ENCODE data around the gene CYP19A1.

The CYP19A1 gene

GRCh38 chr15:51359981-51360380 lies 21.6 kb upstream of the CYP19A1 start:
- no peaks in the 10 kb centered on the region for H3K27me3 ChIP-seq (ENCODE audit: insufficient read depth, poor library complexity, severe bottlenecking)
- peak overlapping the region; percentile 58 for H3K27ac ChIP-seq (replicated peaks)
- TF ChIP-seq REST (IDR thresholded peaks at IDR 0.05; ENCODE audit: insufficient replicate concordance, low read depth) (no peak), POLR2AphosphoS5 (IDR thresholded peaks at IDR 0.05; ENCODE audit: low read depth) (no peak), CTCF (IDR thresholded peaks at IDR 0.05; ENCODE audit: insufficient read depth, low read length) (no peak)
- no peak overlapping the region for H3K4me3 ChIP-seq (replicated peaks; ENCODE audit: insufficient read depth, low read length)
- DNase-seq (ENCODE audit: low read depth in 1 of 2, low spot score in 1 of 2) = peak in 1 of 2 experiments; percentile 71

- TF ChIP-seq REST (IDR thresholded peaks at IDR 0.05; ENCODE audit: insufficient replicate concordance, low read depth) = no peak
- TF ChIP-seq SPI1 (IDR thresholded peaks at IDR 0.05; ENCODE audit: borderline replicate concordance, low read depth) = no peak
- TF ChIP-seq GABPA (IDR thresholded peaks at IDR 0.05; ENCODE audit: low read depth) = no peak
- no peak for TF ChIP-seq CTCF (IDR thresholded peaks at IDR 0.05; ENCODE audit: insufficient read depth, low read length)
- no peak for TF ChIP-seq POLR2AphosphoS5 (IDR thresholded peaks at IDR 0.05; ENCODE audit: low read depth)
- H3K27me3 ChIP-seq (ENCODE audit: insufficient read depth, poor library complexity, severe bottlenecking) = no peaks in the 10 kb centered on the region
- no peak for DNase-seq (ENCODE audit: low read depth in 1 of 2, low spot score in 1 of 2)
Observed at GRCh38 chr15:51356983-51357382, 18.6 kb upstream of the CYP19A1 start.

GRCh38 chr15:51356147-51356546 lies 17.8 kb upstream of the CYP19A1 start:
- no peak for DNase-seq (ENCODE audit: low read depth in 1 of 2, low spot score in 1 of 2)
- TF ChIP-seq GABPA (IDR thresholded peaks at IDR 0.05; ENCODE audit: low read depth) = no peak
- TF ChIP-seq SPI1 (IDR thresholded peaks at IDR 0.05; ENCODE audit: borderline replicate concordance, low read depth) = no peak
- no peak for TF ChIP-seq POLR2AphosphoS5 (IDR thresholded peaks at IDR 0.05; ENCODE audit: low read depth)
- TF ChIP-seq REST (IDR thresholded peaks at IDR 0.05; ENCODE audit: insufficient replicate concordance, low read depth) = no peak
- TF ChIP-seq CTCF (IDR thresholded peaks at IDR 0.05; ENCODE audit: insufficient read depth, low read length) = no peak

More at GRCh38 chr15:51356983-51357382, 18.6 kb upstream of the CYP19A1 start:
- no peak overlapping the region for H3K27ac ChIP-seq (replicated peaks)
- no peak overlapping the region for H3K4me3 ChIP-seq (replicated peaks; ENCODE audit: insufficient read depth, low read length)

More at GRCh38 chr15:51356147-51356546, 17.8 kb upstream of the CYP19A1 start:
- Histone ChIP-seq H3K27ac (replicated peaks) (no peak overlapping the region), H3K4me3 (replicated peaks; ENCODE audit: insufficient read depth, low read length) (no peak overlapping the region), H3K27me3 (ENCODE audit: insufficient read depth, poor library complexity, severe bottlenecking) (no peaks in the 10 kb centered on the region)

Measured in HL-60 (cell line).